Measurements from ENCODE around the gene ANKS1B.

GRCh38 chr12:99128246-99128802, 856.4 kb downstream of the ANKS1B start:
- no peak for TF ChIP-seq ATF2 (CRISPR knock-in tag; IDR thresholded peaks at IDR 0.05; ENCODE audit: borderline replicate concordance, low read depth)
- TF ChIP-seq PRRX2 (CRISPR knock-in tag; IDR thresholded peaks at IDR 0.05) = no peak
- no peak for TF ChIP-seq ZBTB43 (CRISPR knock-in tag; IDR thresholded peaks at IDR 0.05)
- no peak for TF ChIP-seq ATF3 (CRISPR knock-in tag; conservative IDR thresholded peaks at IDR 0.05)
- TF ChIP-seq CTCF (IDR thresholded peaks at IDR 0.05) = no peak
- TF ChIP-seq NR2C2 (CRISPR knock-in tag; IDR thresholded peaks at IDR 0.05) = no peak
- TF ChIP-seq SMAD3 (CRISPR knock-in tag; IDR thresholded peaks at IDR 0.05; ENCODE audit: borderline replicate concordance) = no peak
- TF ChIP-seq SP1 (CRISPR knock-in tag; conservative IDR thresholded peaks at IDR 0.05) = no peak
- TF ChIP-seq RORB (CRISPR knock-in tag; IDR thresholded peaks at IDR 0.05) = no peak
- no peak for TF ChIP-seq MLX (CRISPR knock-in tag; IDR thresholded peaks at IDR 0.05)
